Endothelial cell of umbilical vein (primary cell): ENCODE data around the gene F2RL2.

Source experiments
- EZH2 ChIP-seq: IDR thresholded peaks from 2 replicates; pipeline ENCODE4 v1.6.1; 2012; ENCODE audit warnings: borderline replicate concordance, low read depth, mild to moderate bottlenecking, moderate library complexity, low read length, inconsistent platforms; ENCODE audit not compliant: severe bottlenecking
- FOS ChIP-seq: IDR thresholded peaks from 2 replicates; pipeline ENCODE4 v1.6.1; 2011; ENCODE audit warnings: mild to moderate bottlenecking, low read length, moderate library complexity, borderline replicate concordance; ENCODE audit not compliant: insufficient read depth
- MYC ChIP-seq: IDR thresholded peaks from one replicate; pipeline ENCODE4 v1.6.1; 2011; ENCODE audit warnings: mild to moderate bottlenecking, low read depth, low read length
- POLR2A ChIP-seq: IDR thresholded peaks from 2 replicates; pipeline ENCODE4 v1.6.1; 2012; ENCODE audit warnings: low read depth, mild to moderate bottlenecking, control low read depth, low read length
- POLR2AphosphoS5 ChIP-seq: IDR thresholded peaks from 2 replicates; pipeline ENCODE4 v1.6.1; 2012; ENCODE audit warnings: low read depth, mild to moderate bottlenecking, control low read depth, low read length, moderate library complexity; ENCODE audit not compliant: insufficient read depth
- TF ChIP-seq, protein P1 (sequence below), 2 donors: IDR thresholded peaks; 1 replicate in 1 of 2; 2 replicates in 1 of 2; pipeline ENCODE4 v1.5.1; 2011; ENCODE audit warnings: low read length in 2 of 2, mild to moderate bottlenecking in 2 of 2, moderate library complexity in 2 of 2, control low read depth in 1 of 2, inconsistent platforms in 1 of 2, low read depth in 1 of 2; ENCODE audit not compliant: insufficient read depth in 1 of 2; ENCODE audit errors: extremely low read depth in 1 of 2

DNA sequence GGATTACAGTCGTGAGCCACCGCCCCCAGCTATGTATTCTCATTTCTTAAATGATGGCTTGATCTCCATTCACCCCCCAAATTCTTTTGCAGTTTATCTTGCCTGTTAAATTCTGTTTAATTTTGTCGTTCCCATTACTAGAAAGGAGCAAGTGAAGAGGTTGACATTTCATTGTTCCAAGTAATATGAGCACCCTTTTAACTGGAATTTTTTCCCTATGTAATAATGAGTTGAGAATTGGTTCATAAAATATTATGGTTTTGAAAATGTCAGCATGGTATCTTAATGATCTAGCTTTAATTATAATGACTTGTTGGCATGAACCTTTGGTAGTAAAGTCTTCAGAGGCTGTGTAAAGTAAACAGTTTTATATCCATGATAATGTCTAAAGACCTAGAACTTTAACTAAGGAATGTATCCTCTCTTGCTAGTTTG is 37.4 kb downstream of the F2RL2 start:
- TF ChIP-seq MYC (no peak), POLR2A (no peak), POLR2AphosphoS5 (no peak), EZH2 (no peak), FOS (no peak)
- TF ChIP-seq, protein P1, sequence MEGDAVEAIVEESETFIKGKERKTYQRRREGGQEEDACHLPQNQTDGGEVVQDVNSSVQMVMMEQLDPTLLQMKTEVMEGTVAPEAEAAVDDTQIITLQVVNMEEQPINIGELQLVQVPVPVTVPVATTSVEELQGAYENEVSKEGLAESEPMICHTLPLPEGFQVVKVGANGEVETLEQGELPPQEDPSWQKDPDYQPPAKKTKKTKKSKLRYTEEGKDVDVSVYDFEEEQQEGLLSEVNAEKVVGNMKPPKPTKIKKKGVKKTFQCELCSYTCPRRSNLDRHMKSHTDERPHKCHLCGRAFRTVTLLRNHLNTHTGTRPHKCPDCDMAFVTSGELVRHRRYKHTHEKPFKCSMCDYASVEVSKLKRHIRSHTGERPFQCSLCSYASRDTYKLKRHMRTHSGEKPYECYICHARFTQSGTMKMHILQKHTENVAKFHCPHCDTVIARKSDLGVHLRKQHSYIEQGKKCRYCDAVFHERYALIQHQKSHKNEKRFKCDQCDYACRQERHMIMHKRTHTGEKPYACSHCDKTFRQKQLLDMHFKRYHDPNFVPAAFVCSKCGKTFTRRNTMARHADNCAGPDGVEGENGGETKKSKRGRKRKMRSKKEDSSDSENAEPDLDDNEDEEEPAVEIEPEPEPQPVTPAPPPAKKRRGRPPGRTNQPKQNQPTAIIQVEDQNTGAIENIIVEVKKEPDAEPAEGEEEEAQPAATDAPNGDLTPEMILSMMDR (IDR thresholded peaks at IDR 0.05; ENCODE audit: extremely low read depth in 1 of 2, insufficient read depth in 1 of 2, low read depth in 1 of 2, low read length in 2 of 2) = no peak
